CD4-positive, alpha-beta T cell (primary cell): ENCODE measurements around the gene SLC9A4. TPM values are rescaled to one million over a fixed set of nuclear protein-coding genes. Genes with fewer than 3 reads are reported as not detected.

Experiments used
- ATAC-seq: fragments of 200-7000 bp; cut with Tn5 transposase; one replicate; pipeline ENCODE4 v1.10.0; 2022; ENCODE audit warnings: mild to moderate bottlenecking; ENCODE audit not compliant: poor library complexity
- CTCF ChIA-PET: fragments of 350-600 bp; sonication (Branson Sonifier 250); formaldehyde crosslinking; loops from one replicate; lab custom pipeline; 2021; ENCODE audit warnings: antibody characterized with exemption, inconsistent platforms; lab: Charles Lee
- POLR2A ChIA-PET: fragments of 350-600 bp; sonication (Branson Sonifier 250); formaldehyde crosslinking; loops from one replicate; lab custom pipeline; 2021; ENCODE audit warnings: antibody characterized with exemption, inconsistent platforms; lab: Charles Lee
- DNase-seq, 14 experiments: peaks; one replicate each; pipeline ENCODE4 v3.0.0-alpha.2; 2013 to 2020; ENCODE audit warnings: mixed read lengths in 2 of 14
- H3K27ac ChIP-seq, 2 donors: one replicate each; pipeline versions ENCODE4 v1.5.1 to v1.7.0; 2013; ENCODE audit warnings: low read length in 2 of 2, low read depth in 1 of 2, mild to moderate bottlenecking in 1 of 2
- H3K27me3 ChIP-seq, 2 experiments: 1 replicate in 1 of 2; 2 replicates in 1 of 2; pipeline versions ENCODE4 v1.6.1 to v1.7.0; 2013; ENCODE audit warnings: low read length in 2 of 2, control low read depth in 1 of 2, mild to moderate bottlenecking in 1 of 2, moderate library complexity in 1 of 2; ENCODE audit not compliant: insufficient read depth in 2 of 2, control insufficient read depth in 1 of 2
- H3K36me3 ChIP-seq: one replicate; pipeline ENCODE4 v1.6.1; 2013; ENCODE audit warnings: low read length, control low read depth; ENCODE audit not compliant: insufficient read depth
- H3K4me1 ChIP-seq: one replicate; pipeline ENCODE4 v1.6.1; 2013; ENCODE audit warnings: low read length, control low read depth; ENCODE audit not compliant: insufficient read depth
- H3K4me3 ChIP-seq: one replicate; pipeline ENCODE4 v1.5.1; 2013; ENCODE audit warnings: mild to moderate bottlenecking, low read length, moderate library complexity
- H3K9me3 ChIP-seq, 2 experiments: 1 replicate in 1 of 2; 2 replicates in 1 of 2; pipeline versions ENCODE4 v1.6.1 to v1.7.0; 2013; ENCODE audit warnings: low read length in 2 of 2, mild to moderate bottlenecking in 2 of 2, control low read depth in 1 of 2, moderate library complexity in 1 of 2; ENCODE audit not compliant: control insufficient read depth in 1 of 2, insufficient read depth in 1 of 2
- H3K27ac Mint-ChIP-seq: one replicate; pipeline ENCODE4 v1.8.0; 2020; ENCODE audit warnings: mixed read lengths
- H3K27me3 Mint-ChIP-seq: one replicate; pipeline ENCODE4 v1.8.0; 2021; ENCODE audit warnings: mixed read lengths
- H3K36me3 Mint-ChIP-seq: one replicate; pipeline ENCODE4 v1.8.0; 2021; ENCODE audit warnings: low read depth, mixed read lengths
- H3K4me1 Mint-ChIP-seq: one replicate; pipeline ENCODE4 v1.8.0; 2021; ENCODE audit warnings: low read depth, mixed read lengths
- H3K4me3 Mint-ChIP-seq: one replicate; pipeline ENCODE4 v1.8.0; 2020; ENCODE audit warnings: mild to moderate bottlenecking, mixed read lengths
- H3K9me3 Mint-ChIP-seq: one replicate; pipeline ENCODE4 v1.8.0; 2020; ENCODE audit warnings: mixed read lengths
- CTCF ChIP-seq: fragments of 200-600 bp; IDR thresholded peaks from one replicate; pipeline ENCODE4 v1.8.0; 2022; ENCODE audit warnings: antibody characterized with exemption, mild to moderate bottlenecking
- intact Hi-C, 2 experiments: fragments of 100-400 bp; cut with DNase I in 1 of 2; cut with micrococcal nuclease in 1 of 2; formaldehyde crosslinking; loops; one replicate each; pipeline versions ENCODE4 v1.15.1 to v1.9.0; 2023 to 2025; cut with DNase I, micrococcal nuclease
- total RNA-seq, 174 experiments: library from RNA in 2 of 174; stranded (reverse) in 2 of 174; gene quantifications; one replicate each; pipeline ENCODE4 v1.2.3 and lab custom pipeline; 2021 to 2026

Gene SLC9A4
- total RNA-seq, 2 experiments from 2014 or later: not detected

GRCh38 chr2:102455061-102455670, 17.9 kb upstream of the SLC9A4 start:
- Histone ChIP-seq H3K27ac (no peak overlapping the region), H3K36me3 (no peaks in the 10 kb centered on the region), H3K27me3 (peaks cover 0 to 2% of the 10 kb centered on the region in 2 experiments), H3K4me3 (no peak overlapping the region), H3K4me1 (no peaks in the 10 kb centered on the region), H3K9me3 (no peaks in the 10 kb centered on the region)
- DNase-seq (no peak), ATAC-seq (no peak)
- no peak for TF ChIP-seq CTCF
- H3K4me1 Mint-ChIP-seq: peaks cover 8% of the 10 kb centered on the region
- no peak overlapping the region for H3K4me3 Mint-ChIP-seq
- no peaks in the 10 kb centered on the region for H3K27me3 Mint-ChIP-seq
- no peaks in the 10 kb centered on the region for H3K9me3 Mint-ChIP-seq
- ChIA-PET CTCF (no interaction called here), POLR2A (no interaction called here)
- no peaks in the 10 kb centered on the region for H3K36me3 Mint-ChIP-seq
- intact Hi-C loops: no loop called here
- H3K27ac Mint-ChIP-seq: no peak overlapping the region

- no peaks in the 10 kb centered on the region for H3K36me3 Mint-ChIP-seq
- H3K4me3 Mint-ChIP-seq: no peak overlapping the region
- DNase-seq (no peak), ATAC-seq (no peak)
- intact Hi-C loops: no loop called here
- Histone ChIP-seq H3K27me3 (peaks cover 0 to 2% of the 10 kb centered on the region in 2 experiments), H3K27ac (no peak overlapping the region), H3K4me1 (no peaks in the 10 kb centered on the region), H3K9me3 (no peaks in the 10 kb centered on the region), H3K36me3 (no peaks in the 10 kb centered on the region), H3K4me3 (no peak overlapping the region)
- ChIA-PET CTCF (interaction anchor here (2.4 kb wide), 1 partner anchor 13 kb away, joined by 9 read pairs; the partner anchor contains the start of gene SLC9A4), POLR2A (no interaction called here)
- peaks cover 5% of the 10 kb centered on the region for H3K9me3 Mint-ChIP-seq
- H3K27me3 Mint-ChIP-seq: no peaks in the 10 kb centered on the region
- H3K4me1 Mint-ChIP-seq: no peaks in the 10 kb centered on the region
- no peak overlapping the region for H3K27ac Mint-ChIP-seq
- no peak for TF ChIP-seq CTCF
These were observed 12.6 kb upstream of the SLC9A4 start for GRCh38 chr2:102460467-102460866.

GRCh38 chr2:102461188-102461587, 11.8 kb upstream of the SLC9A4 start:
- H3K4me3 ChIP-seq: no peak overlapping the region
- H3K9me3 ChIP-seq: no peaks in the 10 kb centered on the region
- Mint-ChIP-seq H3K4me1 (no peaks in the 10 kb centered on the region), H3K4me3 (no peak overlapping the region), H3K36me3 (no peaks in the 10 kb centered on the region), H3K9me3 (peaks cover 5% of the 10 kb centered on the region), H3K27me3 (no peaks in the 10 kb centered on the region), H3K27ac (no peak overlapping the region)
- no peak for TF ChIP-seq CTCF
- no peaks in the 10 kb centered on the region for H3K4me1 ChIP-seq
- no peaks in the 10 kb centered on the region for H3K36me3 ChIP-seq
- no peak for ATAC-seq
- H3K27me3 ChIP-seq: peaks cover 0 to 2% of the 10 kb centered on the region in 2 experiments
- no peak overlapping the region for H3K27ac ChIP-seq
- DNase-seq: no peak
- intact Hi-C loops: no loop called here
- ChIA-PET CTCF (no interaction called here), POLR2A (no interaction called here)
